ENCODE results near the gene CA5A. TPM values are rescaled to one million over a fixed set of nuclear protein-coding genes. Genes with fewer than 3 reads are reported as not detected.
A peak's percentile ranks its signal among the peaks of the same experiment; 100 is the strongest.
"Not testable (repeated sequence)": the region's sequence is repeated elsewhere in the genome, so short reads cannot be mapped to it uniquely, and the experiment has no call there.

CA5A gene
- total RNA-seq, 1 experiment from 2014 or later = not detected

GRCh38 chr16:87870418-87871291 lies 65.7 kb downstream of the CA5A start:
- intact Hi-C loops (cut with micrococcal nuclease) = loop anchor here (1.0 to 5.0 kb wide), 4 partner anchors 38 to 320 kb away; no protein-coding TSS in a partner anchor
- Histone ChIP-seq H3K27ac (ENCODE audit: low read depth, low read length) (peak overlapping the region; percentile 65), H3K4me1 (ENCODE audit: control insufficient read depth in 1 of 2, insufficient read depth in 2 of 2, low read length in 2 of 2) (peaks cover 33 to 58% of the 10 kb centered on the region in 2 experiments), H3K9ac (ENCODE audit: low read length) (peak overlapping the region; percentile 52), H2AFZ (ENCODE audit: low read depth, low read length, poor library complexity, severe bottlenecking) (peak overlapping the region; percentile 82), H3K4me3 (replicated peaks in 1 of 2; ENCODE audit: low read depth in 1 of 2, low read length in 2 of 2) (peak overlapping the region in 1 of 2 experiments; percentile 40; a peak in 2 of 4 replicates), H3K79me2 (ENCODE audit: insufficient read depth, low read length) (peaks cover 36% of the 10 kb centered on the region), H3K4me2 (ENCODE audit: low read length) (peak overlapping the region; percentile 76)
- H3K9me3 ChIP-seq (ENCODE audit: control insufficient read depth in 1 of 2, insufficient read depth in 1 of 2, low read depth in 1 of 2, low read length in 2 of 2); H3K36me3 ChIP-seq (ENCODE audit: control insufficient read depth in 1 of 2, insufficient read depth in 2 of 2, low read length in 2 of 2); H3K9me2 ChIP-seq (ENCODE audit: insufficient read depth); H3K27me3 ChIP-seq (ENCODE audit: insufficient read depth, low read length); H4K20me1 ChIP-seq (ENCODE audit: insufficient read depth): not testable (repeated sequence)
- BruUV-seq (replicated peaks) = TSS peak; percentile 93
- ATAC-seq = peak; percentile 45
- CTCF ChIA-PET = interaction anchor here (0.9 to 6.3 kb wide), 21 partner anchors 14 to 454 kb away, joined by 3 to 257 read pairs (median 5); partner anchors contain the start of gene KLHDC4
- TF ChIP-seq ZFX (IDR thresholded peaks at IDR 0.05) (0 out of 2 replicates have a peak, but pooled peaks have one; percentile 23), EGR1 (IDR thresholded peaks at IDR 0.05; ENCODE audit: low read depth) (peak; percentile 87)
- RAD21 ChIA-PET (ENCODE audit: low non-redundant PET in 1 of 2, low total read pairs in 2 of 2, uncharacterized antibody in 2 of 2, unreplicated experiment in 2 of 2) = interaction anchor here (0.6 to 4.5 kb wide), 8 partner anchors 21 to 234 kb away, joined by 3 to 50 read pairs (median 8); no protein-coding TSS in a partner anchor
- POLR2A ChIA-PET = interaction anchor here (0.6 to 6.7 kb wide), 10 partner anchors 17 to 105 kb away, joined by 3 to 113 read pairs (median 11); partner anchors contain the start of genes BANP and KLHDC4
- DNase-seq (ENCODE audit: low read depth, low spot score) = peak; percentile 53

GRCh38 chr16:87869879-87870417 lies 66.4 kb downstream of the CA5A start:
- intact Hi-C loops (cut with micrococcal nuclease) = loop anchor here (2.0 to 5.0 kb wide), 3 partner anchors 39 to 319 kb away; no protein-coding TSS in a partner anchor
- H2AFZ ChIP-seq (ENCODE audit: low read depth, low read length, poor library complexity, severe bottlenecking) = not testable (repeated sequence)
- ATAC-seq = 0 out of 2 replicates have a peak, but pooled peaks have one; percentile 1

More at GRCh38 chr16:87869879-87870417, 66.4 kb downstream of the CA5A start:
- TF ChIP-seq EGR1 (IDR thresholded peaks at IDR 0.05; ENCODE audit: low read depth) = peak; percentile 35; the same call in 1 of the 2 replicates
- H3K9me2 ChIP-seq (ENCODE audit: insufficient read depth); BruUV-seq (replicated peaks); H4K20me1 ChIP-seq (ENCODE audit: insufficient read depth); H3K9me3 ChIP-seq (ENCODE audit: control insufficient read depth in 1 of 2, insufficient read depth in 1 of 2, low read depth in 1 of 2, low read length in 2 of 2); H3K27me3 ChIP-seq (ENCODE audit: insufficient read depth, low read length); H3K36me3 ChIP-seq (ENCODE audit: control insufficient read depth in 1 of 2, insufficient read depth in 2 of 2, low read length in 2 of 2); DNase-seq (ENCODE audit: low read depth, low spot score): not testable (repeated sequence)
- CTCF ChIA-PET = interaction anchor here (0.6 to 6.3 kb wide), 6 partner anchors 20 to 101 kb away, joined by 3 to 257 read pairs (median 38); no protein-coding TSS in a partner anchor
- H3K4me3 ChIP-seq (replicated peaks in 1 of 2; ENCODE audit: low read depth in 1 of 2, low read length in 2 of 2) = peak overlapping the region in 1 of 2 experiments; percentile 40; a peak in 1 of 4 replicates
- peak overlapping the region; percentile 76 for H3K4me2 ChIP-seq (ENCODE audit: low read length)
- H3K9ac ChIP-seq (ENCODE audit: low read length) = peak overlapping the region; percentile 52
- POLR2A ChIA-PET = interaction anchor here (0.6 to 6.7 kb wide), 13 partner anchors 10 to 104 kb away, joined by 3 to 113 read pairs (median 6); partner anchors contain the start of genes BANP and KLHDC4
- RAD21 ChIA-PET (ENCODE audit: low non-redundant PET in 1 of 2, low total read pairs in 2 of 2, uncharacterized antibody in 2 of 2, unreplicated experiment in 2 of 2) = interaction anchor here (2.3 to 4.5 kb wide), 4 partner anchors 20 to 91 kb away, joined by 12 to 50 read pairs (median 30); no protein-coding TSS in a partner anchor
- H3K4me1 ChIP-seq (ENCODE audit: control insufficient read depth in 1 of 2, insufficient read depth in 2 of 2, low read length in 2 of 2) = peaks cover 33 to 53% of the 10 kb centered on the region in 2 experiments
- peaks cover 43% of the 10 kb centered on the region for H3K79me2 ChIP-seq (ENCODE audit: insufficient read depth, low read length)
- H3K27ac ChIP-seq (ENCODE audit: low read depth, low read length) = peak overlapping the region; percentile 65
